T-helper 2 cell treated with Interferon-gamma antibody and Interleukin-4, amounts not matched to agents 100 ng/mL and 5 ng/mL, for 36 hours (primary cell): Measurements from ENCODE around the gene PNRC2. TPM values are rescaled to one million over a fixed set of nuclear protein-coding genes. Genes with fewer than 3 reads are reported as not detected.
"Not testable (repeated sequence)": the region's sequence is repeated elsewhere in the genome, so short reads cannot be mapped to it uniquely, and the experiment has no call there.

Experiments
- intact Hi-C: fragments of 100-400 bp; cut with micrococcal nuclease; formaldehyde crosslinking; loops from one replicate; pipeline ENCODE4 v1.15.1; 2023
- total RNA-seq: library from RNA; stranded (reverse); gene quantifications from 2 replicates; pipeline ENCODE4 v1.2.3, GENCODE V29; 2022

Gene PNRC2
- total RNA-seq, 1 donor from 2014 or later, result 129 TPM

GRCh38 chr1:23984417-23985186, 25.0 kb downstream of the PNRC2 start:
- intact Hi-C loops, result loop anchor here (5.0 to 10.0 kb wide), 3 partner anchors 182 to 658 kb away; partner anchors contain the start of genes GALE, SRRM1 and ZNF436

GRCh38 chr1:23987038-23987437, 27.4 kb downstream of the PNRC2 start:
- intact Hi-C loops, result loop anchor here (10.0 kb wide), 1 partner anchor 622 kb away; the partner anchor contains the start of gene ZNF436

- intact Hi-C loops, result loop anchor here (10.0 kb wide), 1 partner anchor 624 kb away; the partner anchor contains the start of gene ZNF436
Measured at GRCh38 chr1:23989263-23989662, 29.6 kb downstream of the PNRC2 start.

- intact Hi-C loops, result not testable (repeated sequence)
Measured at GRCh38 chr1:23992011-23992410, 32.4 kb downstream of the PNRC2 start.

- intact Hi-C loops, result no loop called here
Measured at GRCh38 chr1:23995431-23995837, 35.8 kb downstream of the PNRC2 start.

- intact Hi-C loops, result no loop called here
Measured at GRCh38 chr1:23996700-23997229, 37.1 kb downstream of the PNRC2 start.

- intact Hi-C loops, result no loop called here
Measured at GRCh38 chr1:23997812-23998211, 38.2 kb downstream of the PNRC2 start.

GRCh38 chr1:23999156-23999671, 39.6 kb downstream of the PNRC2 start:
- intact Hi-C loops, result no loop called here

- intact Hi-C loops, result no loop called here
Measured at GRCh38 chr1:24002695-24003094, 43.1 kb downstream of the PNRC2 start.

- intact Hi-C loops, result no loop called here
Measured at GRCh38 chr1:24003331-24003972, 43.8 kb downstream of the PNRC2 start.

GRCh38 chr1:24004132-24004531, 44.5 kb downstream of the PNRC2 start:
- intact Hi-C loops, result no loop called here

- intact Hi-C loops, result no loop called here
Measured at GRCh38 chr1:24005163-24005562, 45.5 kb downstream of the PNRC2 start.

- intact Hi-C loops, result no loop called here
Measured at GRCh38 chr1:24007079-24007478, 47.5 kb downstream of the PNRC2 start.

- intact Hi-C loops, result not testable (repeated sequence)
Measured at GRCh38 chr1:24008574-24009184, 49.1 kb downstream of the PNRC2 start.

- intact Hi-C loops, result no loop called here
Measured at GRCh38 chr1:24009406-24009805, 49.8 kb downstream of the PNRC2 start.

- intact Hi-C loops, result no loop called here
Measured at GRCh38 chr1:24010650-24011049, 51.0 kb downstream of the PNRC2 start.

GRCh38 chr1:24012878-24013277, 53.2 kb downstream of the PNRC2 start:
- intact Hi-C loops, result not testable (repeated sequence)
